Raji (cell line): ENCODE data around the gene CD209.

ENCODE experiments used
- POLR2A ChIP-seq: IDR thresholded peaks from 2 replicates; pipeline ENCODE4 v1.6.1; 2011; ENCODE audit warnings: low read depth, low read length, control low read depth; ENCODE audit not compliant: insufficient read depth

CD209 gene

GRCh38 chr19:7730286-7731217, 16.8 kb downstream of the CD209 start:
- no peak for TF ChIP-seq POLR2A

- TF ChIP-seq POLR2A = no peak
Measured at GRCh38 chr19:7729831-7730285, 17.5 kb downstream of the CD209 start.

- no peak for TF ChIP-seq POLR2A
Measured at GRCh38 chr19:7729211-7729610, 18.1 kb downstream of the CD209 start.

GRCh38 chr19:7725791-7726190, 21.5 kb downstream of the CD209 start:
- no peak for TF ChIP-seq POLR2A

GRCh38 chr19:7722231-7722651, 25.1 kb downstream of the CD209 start:
- no peak for TF ChIP-seq POLR2A

- TF ChIP-seq POLR2A = no peak
Measured at GRCh38 chr19:7720351-7720750, 27.0 kb downstream of the CD209 start.

GRCh38 chr19:7718668-7719067, 28.7 kb downstream of the CD209 start:
- TF ChIP-seq POLR2A = no peak

GRCh38 chr19:7716762-7717161, 30.6 kb downstream of the CD209 start:
- no peak for TF ChIP-seq POLR2A

- no peak for TF ChIP-seq POLR2A
Measured at GRCh38 chr19:7715671-7716070, 31.7 kb downstream of the CD209 start.

GRCh38 chr19:7710616-7711015, 36.7 kb downstream of the CD209 start:
- no peak for TF ChIP-seq POLR2A

GRCh38 chr19:7709932-7710460, 37.3 kb downstream of the CD209 start:
- no peak for TF ChIP-seq POLR2A

GRCh38 chr19:7706955-7707456, 40.3 kb downstream of the CD209 start:
- TF ChIP-seq POLR2A = no peak

- TF ChIP-seq POLR2A = no peak
Measured at GRCh38 chr19:7706188-7706954, 41.0 kb downstream of the CD209 start.

GRCh38 chr19:7705387-7706187, 41.7 kb downstream of the CD209 start:
- no peak for TF ChIP-seq POLR2A
